DND-41 (cell line): Measurements from ENCODE around the gene VWA5B1.

ENCODE experiments used
- EZH2 ChIP-seq: IDR thresholded peaks from 3 replicates; pipeline ENCODE4 v1.6.1; 2012; ENCODE audit warnings: borderline replicate concordance, low read depth, mild to moderate bottlenecking, moderate library complexity, low read length, inconsistent platforms; ENCODE audit not compliant: severe bottlenecking
- TF ChIP-seq, protein P1 (sequence below): IDR thresholded peaks from 2 replicates; pipeline ENCODE4 v1.5.1; 2012; ENCODE audit warnings: borderline replicate concordance, low read length, moderate library complexity, mild to moderate bottlenecking; ENCODE audit not compliant: poor library complexity, severe bottlenecking; ENCODE audit errors: extremely low read depth

DNA sequence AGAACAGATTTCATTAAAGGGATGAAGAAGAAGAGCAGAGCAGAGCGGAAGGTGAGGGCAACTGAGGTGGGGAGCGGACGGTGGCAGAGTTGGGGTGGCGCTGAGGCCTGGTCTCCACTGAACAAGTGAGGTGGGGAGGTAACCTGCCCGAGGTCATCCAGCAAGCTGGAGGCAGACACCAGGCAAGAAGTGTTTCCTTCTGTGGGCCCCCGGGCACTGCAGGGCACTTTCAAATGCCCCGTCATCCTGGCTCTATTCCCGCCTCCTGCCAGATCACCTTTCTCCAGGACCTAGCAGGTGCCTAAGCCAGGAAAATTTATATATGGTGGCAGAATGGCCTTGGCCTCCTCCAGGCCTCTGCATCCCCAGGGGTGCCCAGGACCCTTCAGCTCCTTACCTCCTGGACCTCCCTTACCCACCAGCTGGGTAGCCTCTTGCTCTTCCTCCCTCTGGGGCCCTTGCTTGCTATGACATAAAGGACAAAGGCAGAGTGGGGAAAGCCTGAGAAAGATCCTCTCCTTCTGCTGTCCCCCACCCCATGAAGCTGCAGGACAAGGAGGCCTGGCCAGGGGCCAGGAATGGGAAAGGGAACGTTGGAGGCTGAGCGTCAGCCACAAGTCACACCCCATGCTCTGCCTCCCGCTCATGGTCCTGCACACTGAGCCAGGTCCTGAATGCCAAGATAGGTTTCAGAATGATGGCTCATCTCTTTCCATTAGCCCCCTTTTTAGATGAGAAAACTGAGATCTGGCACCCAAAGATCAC, 29.0 kb downstream of the VWA5B1 start:
- TF ChIP-seq, protein P1, sequence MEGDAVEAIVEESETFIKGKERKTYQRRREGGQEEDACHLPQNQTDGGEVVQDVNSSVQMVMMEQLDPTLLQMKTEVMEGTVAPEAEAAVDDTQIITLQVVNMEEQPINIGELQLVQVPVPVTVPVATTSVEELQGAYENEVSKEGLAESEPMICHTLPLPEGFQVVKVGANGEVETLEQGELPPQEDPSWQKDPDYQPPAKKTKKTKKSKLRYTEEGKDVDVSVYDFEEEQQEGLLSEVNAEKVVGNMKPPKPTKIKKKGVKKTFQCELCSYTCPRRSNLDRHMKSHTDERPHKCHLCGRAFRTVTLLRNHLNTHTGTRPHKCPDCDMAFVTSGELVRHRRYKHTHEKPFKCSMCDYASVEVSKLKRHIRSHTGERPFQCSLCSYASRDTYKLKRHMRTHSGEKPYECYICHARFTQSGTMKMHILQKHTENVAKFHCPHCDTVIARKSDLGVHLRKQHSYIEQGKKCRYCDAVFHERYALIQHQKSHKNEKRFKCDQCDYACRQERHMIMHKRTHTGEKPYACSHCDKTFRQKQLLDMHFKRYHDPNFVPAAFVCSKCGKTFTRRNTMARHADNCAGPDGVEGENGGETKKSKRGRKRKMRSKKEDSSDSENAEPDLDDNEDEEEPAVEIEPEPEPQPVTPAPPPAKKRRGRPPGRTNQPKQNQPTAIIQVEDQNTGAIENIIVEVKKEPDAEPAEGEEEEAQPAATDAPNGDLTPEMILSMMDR: no peak
- TF ChIP-seq EZH2: no peak
